K562 (cell line): ENCODE results near the gene CARD10. TPM values are rescaled to one million over a fixed set of nuclear protein-coding genes. Genes with fewer than 3 reads are reported as not detected.

ENCODE experiments used
- BDP1 ChIP-seq: IDR thresholded peaks from 3 replicates; pipeline ENCODE4 v1.6.1; 2011; ENCODE audit not compliant: insufficient read length, insufficient read depth
- BHLHE40 ChIP-seq: IDR thresholded peaks from 2 replicates; pipeline ENCODE4 v1.6.1; 2011; ENCODE audit warnings: low read length, improper control_type of control experiment
- GATAD2B ChIP-seq: fragments of 450-650 bp; IDR thresholded peaks from 2 replicates; pipeline ENCODE4 v1.6.1; 2017; ENCODE audit warnings: mild to moderate bottlenecking, borderline replicate concordance
- KDM2B ChIP-seq: fragments of 250-450 bp; sonication (Bioruptor Pico); IDR thresholded peaks from 2 replicates; pipeline ENCODE4 v1.8.0; 2021; ENCODE audit warnings: mild to moderate bottlenecking, moderate library complexity
- MEF2D ChIP-seq: conservative IDR thresholded peaks from 2 replicates; pipeline ENCODE4 v1.6.1; 2016; ENCODE audit warnings: low read depth, missing genetic modification characterization, missing compliant biosample characterization
- NCOA1 ChIP-seq: fragments of 450-650 bp; IDR thresholded peaks from 2 replicates; pipeline ENCODE4 v1.6.1; 2016; ENCODE audit warnings: low read depth
- PHB2 ChIP-seq: fragments of 450-650 bp; IDR thresholded peaks from 2 replicates; pipeline ENCODE4 v1.6.1; 2017; ENCODE audit warnings: low read depth
- PTTG1 ChIP-seq: fragments of 450-650 bp; IDR thresholded peaks from 2 replicates; pipeline ENCODE4 v1.6.1; 2016; ENCODE audit warnings: low read depth, mild to moderate bottlenecking, missing genetic modification characterization, missing compliant biosample characterization
- RBM15 ChIP-seq: fragments of 200-400 bp; formaldehyde crosslinking; IDR thresholded peaks from 2 replicates; pipeline ENCODE4 v1.6.1; 2018; ENCODE audit warnings: mild to moderate bottlenecking, low read length, moderate library complexity; ENCODE audit not compliant: insufficient read depth
- RFX7 ChIP-seq: fragments of 250-450 bp; sonication (Bioruptor Pico); IDR thresholded peaks from 2 replicates; pipeline ENCODE4 v1.5.1; 2021; ENCODE audit warnings: mild to moderate bottlenecking
- SETDB1 ChIP-seq: IDR thresholded peaks from one replicate; pipeline ENCODE4 v1.6.1; 2012; ENCODE audit warnings: low read length, control low read depth, inconsistent platforms
- SNRNP70 ChIP-seq: fragments of 200-400 bp; formaldehyde crosslinking; optimal IDR thresholded peaks from 2 replicates; pipeline ENCODE3; 2017; ENCODE audit warnings: low read depth, low read length
- SOX6 ChIP-seq: fragments of 450-650 bp; IDR thresholded peaks from 2 replicates; pipeline ENCODE4 v1.6.1; 2014; ENCODE audit warnings: mild to moderate bottlenecking
- SPI1 ChIP-seq: IDR thresholded peaks from 2 replicates; pipeline ENCODE4 v1.6.1; 2011; ENCODE audit warnings: low read depth, low read length, control low read depth, borderline replicate concordance
- STAT6 ChIP-seq: sonication (generic); formaldehyde crosslinking; IDR thresholded peaks from 2 replicates; pipeline ENCODE4 v1.8.1; 2023; ENCODE audit warnings: mild to moderate bottlenecking, missing genetic modification reagents
- TCFL5 ChIP-seq: fragments of 250-450 bp; sonication (Bioruptor Pico); conservative IDR thresholded peaks from 2 replicates; pipeline ENCODE4 v1.6.1; 2021; ENCODE audit warnings: mild to moderate bottlenecking, moderate library complexity, matching md5 sums
- ZBTB11 ChIP-seq, 3 experiments: fragments of 200-800 bp in 1 of 3; fragments of 250-450 bp in 1 of 3; fragments of 450-650 bp in 1 of 3; sonication (Bioruptor Pico) in 1 of 3; sonication (Bioruptor generic) in 1 of 3; formaldehyde crosslinking in 1 of 3; IDR thresholded peaks; 2 replicates each; pipeline versions ENCODE4 v1.6.1 to v1.8.0; 2016 to 2022; ENCODE audit warnings: mild to moderate bottlenecking in 2 of 3, missing genetic modification characterization in 2 of 3, missing compliant biosample characterization in 1 of 3, moderate library complexity in 1 of 3
- ZNF3 ChIP-seq: fragments of 250-450 bp; sonication (Bioruptor Pico); IDR thresholded peaks from 2 replicates; pipeline ENCODE4 v1.5.0; 2021; ENCODE audit warnings: mild to moderate bottlenecking, moderate library complexity
- ZNF436 ChIP-seq: fragments of 250-450, 450-650 bp; sonication (Bioruptor Pico); formaldehyde crosslinking; IDR thresholded peaks from 2 replicates; pipeline ENCODE4 v1.7.0; 2020; ENCODE audit warnings: mild to moderate bottlenecking
- ZNF57 ChIP-seq: fragments of 450-650 bp; formaldehyde crosslinking; IDR thresholded peaks from 2 replicates; pipeline ENCODE4 v1.4.0; 2020; ENCODE audit warnings: mild to moderate bottlenecking, moderate library complexity
- polyA plus RNA-seq, 8 experiments: library from polyadenylated mRNA; depleted of rRNA in 4 of 8; stranded (reverse) in 5 of 8; unstranded in 3 of 8; fragments of >200 nt; fragmentation: Nextera tagmentation in 2 of 8; fragmentation: Illumina TruSeq in 1 of 8; extraction: Ambion mirVana in 2 of 8; extraction: Trizol in 1 of 8; gene quantifications; 2 replicates each; pipeline versions ENCODE4 v1.2.1 to v1.2.3, GENCODE V29; 2011 to 2014; ENCODE audit warnings: inconsistent platforms in 1 of 8, missing spikeins in 1 of 8
- total RNA-seq, 7 experiments: library from RNA; depleted of rRNA in 6 of 7; stranded (reverse); fragments of >200 nt in 6 of 7; fragmentation: Illumina TruSeq in 2 of 7; extraction: Trizol in 2 of 7; gene quantifications; 2 replicates each; pipeline versions ENCODE4 v1.2.1 to v1.2.3, GENCODE V29; 2011 to 2021; ENCODE audit warnings: low replicate concordance in 1 of 7
- TF ChIP-seq, protein P1 (sequence below): sonication (generic); formaldehyde crosslinking; IDR thresholded peaks from 2 replicates; pipeline ENCODE4 v1.8.0; 2022; ENCODE audit warnings: mild to moderate bottlenecking, missing genetic modification reagents, borderline replicate concordance

CARD10 gene
- total and polyA plus RNA-seq, 9 of the 15 experiments (the other 6 are each of a cell fraction or from before 2014, with no cell fraction given): 0.13 to 5.8 (median 1.6) TPM

DNA sequence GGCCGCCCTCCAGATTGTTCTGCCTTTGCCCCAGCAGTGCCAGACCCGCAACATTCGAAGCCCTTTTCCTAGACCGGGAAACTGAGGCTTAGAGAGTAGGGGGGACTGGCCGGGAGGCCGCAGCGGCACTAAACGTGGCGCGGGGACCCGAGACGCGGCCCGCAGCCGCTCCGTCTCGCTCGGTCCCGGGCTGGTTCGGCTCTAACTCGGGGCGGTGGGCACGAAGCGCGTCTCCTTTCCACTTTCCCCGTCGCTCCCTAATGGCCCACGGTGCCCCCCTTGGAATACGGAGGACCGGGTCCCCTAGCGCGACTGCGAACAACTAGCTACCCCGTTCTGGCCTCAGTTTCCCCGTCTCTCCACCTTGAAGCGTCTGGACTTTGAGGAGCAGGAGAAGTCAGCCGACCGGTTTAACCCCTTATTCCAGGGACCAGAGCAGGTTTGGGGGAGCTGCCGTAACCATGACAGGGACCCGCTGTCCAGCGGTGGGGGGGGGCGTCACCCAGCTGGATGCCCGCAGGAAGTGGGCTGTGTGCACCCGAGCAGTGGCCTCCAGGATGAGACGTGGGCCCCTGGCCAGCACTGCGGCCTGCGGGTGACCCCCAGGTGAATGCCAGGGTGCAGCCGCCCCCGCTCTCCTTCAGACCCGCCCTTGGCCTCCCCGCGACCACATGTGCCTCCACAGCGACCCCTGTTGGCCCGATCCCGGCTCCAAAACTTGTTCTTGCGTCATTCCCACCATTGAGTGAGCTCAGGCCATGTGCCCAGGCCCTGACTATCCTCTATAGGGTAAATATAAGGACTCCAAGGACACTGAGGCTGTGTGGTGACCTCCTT, 42.2 kb upstream of the CARD10 start (continued):
- no peak for TF ChIP-seq STAT6 (CRISPR knock-in tag)
- no peak for TF ChIP-seq BHLHE40
- TF ChIP-seq SNRNP70: no peak
- TF ChIP-seq ZBTB11 (CRISPR knock-in tag; IDR thresholded peaks at IDR 0.05): no peak
- TF ChIP-seq GATAD2B: no peak
- TF ChIP-seq RBM15: no peak
- 0 out of 2 replicates have a peak, but pooled peaks have one; percentile 14 for TF ChIP-seq SOX6
- no peak for TF ChIP-seq ZNF436
- TF ChIP-seq RFX7 (CRISPR knock-in tag): no peak
- TF ChIP-seq ZNF57 (CRISPR knock-in tag): no peak
- no peak for TF ChIP-seq NCOA1
- no peak for TF ChIP-seq MEF2D (tag)
- no peak for TF ChIP-seq TCFL5 (CRISPR knock-in tag)
- TF ChIP-seq KDM2B (CRISPR knock-in tag): no peak
- TF ChIP-seq ZNF3 (CRISPR knock-in tag): no peak
- no peak for TF ChIP-seq BDP1
- TF ChIP-seq SETDB1: no peak
- no peak for TF ChIP-seq PTTG1 (tag)
- TF ChIP-seq, protein P1, sequence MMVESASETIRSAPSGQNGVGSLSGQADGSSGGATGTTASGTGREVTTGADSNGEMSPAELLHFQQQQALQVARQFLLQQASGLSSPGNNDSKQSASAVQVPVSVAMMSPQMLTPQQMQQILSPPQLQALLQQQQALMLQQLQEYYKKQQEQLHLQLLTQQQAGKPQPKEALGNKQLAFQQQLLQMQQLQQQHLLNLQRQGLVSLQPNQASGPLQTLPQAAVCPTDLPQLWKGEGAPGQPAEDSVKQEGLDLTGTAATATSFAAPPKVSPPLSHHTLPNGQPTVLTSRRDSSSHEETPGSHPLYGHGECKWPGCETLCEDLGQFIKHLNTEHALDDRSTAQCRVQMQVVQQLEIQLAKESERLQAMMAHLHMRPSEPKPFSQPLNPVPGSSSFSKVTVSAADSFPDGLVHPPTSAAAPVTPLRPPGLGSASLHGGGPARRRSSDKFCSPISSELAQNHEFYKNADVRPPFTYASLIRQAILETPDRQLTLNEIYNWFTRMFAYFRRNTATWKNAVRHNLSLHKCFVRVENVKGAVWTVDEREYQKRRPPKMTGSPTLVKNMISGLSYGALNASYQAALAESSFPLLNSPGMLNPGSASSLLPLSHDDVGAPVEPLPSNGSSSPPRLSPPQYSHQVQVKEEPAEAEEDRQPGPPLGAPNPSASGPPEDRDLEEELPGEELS: no peak
- TF ChIP-seq SPI1: no peak
- no peak for TF ChIP-seq PHB2
